Activated CD8-positive, alpha-beta T cell treated with anti-CD3 and anti-CD28 coated beads for 36 hours (primary cell): ENCODE data around the gene OR6Y1. TPM values are rescaled to one million over a fixed set of nuclear protein-coding genes. Genes with fewer than 3 reads are reported as not detected.

Source experiments
- ATAC-seq: fragments of 200-7000 bp; cut with Tn5 transposase; one replicate; pipeline ENCODE4 v1.10.0; 2021; ENCODE audit warnings: mild to moderate bottlenecking, moderate library complexity
- CTCF ChIA-PET: fragments of 350-600 bp; sonication (Branson Sonifier 250); formaldehyde crosslinking; loops from one replicate; lab custom pipeline; 2021; ENCODE audit warnings: antibody characterized with exemption; lab: Charles Lee
- POLR2A ChIA-PET: fragments of 350-600 bp; sonication (Branson Sonifier 250); formaldehyde crosslinking; loops from one replicate; lab custom pipeline; 2021; ENCODE audit warnings: antibody characterized with exemption; lab: Charles Lee
- DNase-seq: peaks from one replicate; pipeline ENCODE4 v3.0.0-alpha.2; 2020
- H3K27ac Mint-ChIP-seq: one replicate; pipeline ENCODE4 v1.8.0; 2021; ENCODE audit warnings: mild to moderate bottlenecking, mixed read lengths
- H3K27me3 Mint-ChIP-seq: one replicate; pipeline ENCODE4 v1.8.0; 2021; ENCODE audit warnings: mixed read lengths
- H3K36me3 Mint-ChIP-seq: one replicate; pipeline ENCODE4 v1.8.0; 2021; ENCODE audit warnings: low read depth, mixed read lengths
- H3K4me1 Mint-ChIP-seq: one replicate; pipeline ENCODE4 v1.8.0; 2021; ENCODE audit warnings: low read depth, mixed read lengths
- H3K4me3 Mint-ChIP-seq: one replicate; pipeline ENCODE4 v1.8.0; 2021; ENCODE audit warnings: mild to moderate bottlenecking, moderate library complexity, mixed read lengths
- H3K9me3 Mint-ChIP-seq: one replicate; pipeline ENCODE4 v1.8.0; 2021; ENCODE audit warnings: mixed read lengths
- intact Hi-C: fragments of 100-400 bp; cut with micrococcal nuclease; formaldehyde crosslinking; loops from one replicate; pipeline ENCODE4 v1.10.0; 2022
- total RNA-seq, 2 experiments: library from RNA; stranded (reverse); gene quantifications; one replicate each; pipeline ENCODE4 v1.2.3, GENCODE V29; 2021
- TF ChIP-seq, protein P1 (sequence below): fragments of 200-600 bp; IDR thresholded peaks from one replicate; pipeline ENCODE4 v1.8.0; 2022; ENCODE audit warnings: antibody characterized with exemption, mild to moderate bottlenecking

Gene OR6Y1
- total RNA-seq, 2 experiments from 2014 or later = not detected

DNA sequence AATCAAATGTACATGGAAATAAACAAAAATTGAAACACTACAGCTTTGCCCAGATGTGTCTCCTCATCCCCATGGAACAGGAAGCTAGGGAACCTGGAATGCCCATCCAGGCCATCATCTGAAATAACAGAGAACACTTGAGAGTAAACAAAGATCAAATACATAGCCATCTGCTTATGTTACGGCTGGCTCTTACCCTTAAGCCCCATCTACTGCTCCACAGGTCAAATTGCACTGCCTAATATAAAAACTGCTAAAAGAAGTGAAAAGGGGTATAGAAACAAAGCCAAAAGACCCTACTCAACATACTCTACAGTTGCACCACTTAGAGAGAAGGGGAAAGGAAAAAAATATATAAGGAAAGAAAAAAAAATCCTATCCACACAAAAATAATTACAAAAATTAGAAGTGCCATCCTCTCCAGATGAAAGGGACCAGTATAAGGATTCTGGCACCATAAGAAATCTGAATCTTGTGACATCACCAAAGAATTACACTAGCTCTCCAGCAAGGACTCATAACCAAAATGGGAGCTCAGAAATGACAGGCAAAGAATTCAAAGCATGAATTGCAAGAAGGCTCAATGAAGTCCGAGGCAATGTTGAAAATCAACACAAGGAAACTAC, 26.9 kb downstream of the OR6Y1 start:
- ATAC-seq (peak; percentile 42), DNase-seq (peak; percentile 3)
- Mint-ChIP-seq H3K9me3 (no peaks in the 10 kb centered on the region), H3K4me1 (no peaks in the 10 kb centered on the region), H3K27ac (no peak overlapping the region), H3K36me3 (no peaks in the 10 kb centered on the region), H3K4me3 (no peak overlapping the region), H3K27me3 (peaks cover 14% of the 10 kb centered on the region)
- intact Hi-C loops = loop anchor here (10.0 kb wide), 1 partner anchor 323 kb away; no protein-coding TSS in a partner anchor
- POLR2A ChIA-PET = no interaction called here
- TF ChIP-seq, protein P1, sequence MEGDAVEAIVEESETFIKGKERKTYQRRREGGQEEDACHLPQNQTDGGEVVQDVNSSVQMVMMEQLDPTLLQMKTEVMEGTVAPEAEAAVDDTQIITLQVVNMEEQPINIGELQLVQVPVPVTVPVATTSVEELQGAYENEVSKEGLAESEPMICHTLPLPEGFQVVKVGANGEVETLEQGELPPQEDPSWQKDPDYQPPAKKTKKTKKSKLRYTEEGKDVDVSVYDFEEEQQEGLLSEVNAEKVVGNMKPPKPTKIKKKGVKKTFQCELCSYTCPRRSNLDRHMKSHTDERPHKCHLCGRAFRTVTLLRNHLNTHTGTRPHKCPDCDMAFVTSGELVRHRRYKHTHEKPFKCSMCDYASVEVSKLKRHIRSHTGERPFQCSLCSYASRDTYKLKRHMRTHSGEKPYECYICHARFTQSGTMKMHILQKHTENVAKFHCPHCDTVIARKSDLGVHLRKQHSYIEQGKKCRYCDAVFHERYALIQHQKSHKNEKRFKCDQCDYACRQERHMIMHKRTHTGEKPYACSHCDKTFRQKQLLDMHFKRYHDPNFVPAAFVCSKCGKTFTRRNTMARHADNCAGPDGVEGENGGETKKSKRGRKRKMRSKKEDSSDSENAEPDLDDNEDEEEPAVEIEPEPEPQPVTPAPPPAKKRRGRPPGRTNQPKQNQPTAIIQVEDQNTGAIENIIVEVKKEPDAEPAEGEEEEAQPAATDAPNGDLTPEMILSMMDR = peak; percentile 64
- CTCF ChIA-PET = interaction anchor here (1.4 to 2.1 kb wide), 3 partner anchors 11 to 323 kb away, joined by 3 to 9 read pairs (median 6); no protein-coding TSS in a partner anchor

DNA sequence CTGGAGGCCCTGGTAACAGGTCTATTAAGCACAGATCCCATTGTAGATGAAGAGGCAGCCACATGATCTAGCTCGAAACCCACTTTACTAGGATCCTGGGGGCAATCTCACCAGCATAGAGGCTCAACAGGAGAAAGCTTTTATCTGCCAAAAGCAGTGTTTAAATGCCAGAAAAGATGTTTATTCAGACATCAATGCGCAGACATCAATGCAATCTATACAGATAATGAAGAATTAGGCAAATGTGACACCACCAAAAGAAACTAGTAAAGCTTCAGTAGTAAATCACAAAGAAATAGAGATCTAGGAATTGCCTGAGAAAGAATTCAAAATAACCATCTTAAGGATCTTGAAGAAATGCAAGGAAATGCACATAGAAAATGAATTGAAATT, 32.5 kb downstream of the OR6Y1 start:
- TF ChIP-seq, protein P1 = no peak
- CTCF ChIA-PET = no interaction called here
- Mint-ChIP-seq H3K9me3 (no peaks in the 10 kb centered on the region), H3K27me3 (peaks cover 17% of the 10 kb centered on the region), H3K27ac (no peak overlapping the region), H3K4me1 (no peaks in the 10 kb centered on the region), H3K4me3 (no peak overlapping the region), H3K36me3 (no peaks in the 10 kb centered on the region)
- intact Hi-C loops = loop anchor here (10.0 kb wide), 1 partner anchor 317 kb away; no protein-coding TSS in a partner anchor
- DNase-seq (no peak), ATAC-seq (no peak)
- POLR2A ChIA-PET = no interaction called here

DNA sequence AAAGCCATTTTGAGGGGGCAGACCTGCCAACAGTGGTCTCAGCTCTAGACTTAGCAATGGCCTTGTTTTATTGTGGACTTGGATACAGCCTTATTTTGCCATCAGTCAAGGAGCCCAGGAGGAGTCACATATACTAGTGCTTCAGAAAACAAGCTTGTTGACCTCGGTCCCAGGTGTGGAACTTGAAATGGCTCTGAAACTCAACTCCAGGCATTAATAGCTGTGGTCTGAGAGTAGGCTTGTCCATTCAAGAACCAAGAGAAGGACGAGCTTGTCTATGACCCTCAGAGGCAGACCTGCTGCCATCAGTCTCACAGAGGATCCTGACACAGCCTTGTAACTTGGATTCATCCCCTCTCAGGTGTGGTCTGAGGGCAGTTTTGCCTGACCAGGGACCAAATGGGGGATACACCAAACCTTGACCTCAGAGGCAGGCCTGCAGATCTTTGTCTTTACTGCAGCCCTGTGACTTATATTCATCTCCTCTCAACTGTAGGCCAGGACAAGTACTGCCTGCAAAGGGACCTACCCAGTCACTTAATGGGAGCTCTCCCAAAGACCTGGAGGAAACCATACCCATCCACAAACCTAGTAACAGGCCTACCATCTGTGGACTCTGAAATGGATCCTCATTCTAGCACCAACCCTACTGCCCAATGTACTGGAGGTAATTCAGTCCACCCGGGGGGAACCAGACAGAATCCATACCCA, 33.1 kb downstream of the OR6Y1 start:
- H3K27ac Mint-ChIP-seq = no peak overlapping the region
- no peak overlapping the region for H3K4me3 Mint-ChIP-seq
- ChIA-PET POLR2A (no interaction called here), CTCF (interaction anchor here (1.4 kb wide), 1 partner anchor 10 kb away, joined by 3 read pairs; no protein-coding TSS in a partner anchor)
- peaks cover 17% of the 10 kb centered on the region for H3K27me3 Mint-ChIP-seq
- H3K4me1 Mint-ChIP-seq = no peaks in the 10 kb centered on the region
- ATAC-seq = no peak
- no peak for DNase-seq
- TF ChIP-seq, protein P1 = no peak
- intact Hi-C loops = loop anchor here (10.0 kb wide), 1 partner anchor 316 kb away; no protein-coding TSS in a partner anchor
- H3K36me3 Mint-ChIP-seq = no peaks in the 10 kb centered on the region
- H3K9me3 Mint-ChIP-seq = no peaks in the 10 kb centered on the region

DNA sequence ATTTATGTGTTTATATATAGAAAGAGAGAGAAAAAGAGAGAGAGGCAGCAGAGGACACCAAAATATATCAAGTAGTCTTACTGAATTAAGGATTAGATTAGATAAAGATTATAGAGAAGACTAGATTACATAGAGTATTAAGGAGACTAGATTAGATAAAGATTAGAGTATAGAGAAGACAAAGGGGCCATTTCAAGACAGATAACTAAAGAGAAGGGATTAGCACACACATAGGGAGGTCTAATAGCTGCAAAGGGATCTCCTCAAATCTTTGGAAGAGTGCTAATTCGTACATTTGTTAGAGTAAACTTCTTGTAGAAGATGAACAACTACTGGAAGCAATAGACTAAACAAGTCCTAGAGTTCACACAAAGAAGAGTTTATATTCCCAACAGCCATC, 34.2 kb downstream of the OR6Y1 start:
- no peak for ATAC-seq
- POLR2A ChIA-PET = no interaction called here
- Mint-ChIP-seq H3K9me3 (no peaks in the 10 kb centered on the region), H3K4me3 (no peak overlapping the region), H3K27me3 (peaks cover 17% of the 10 kb centered on the region), H3K27ac (no peak overlapping the region), H3K36me3 (no peaks in the 10 kb centered on the region), H3K4me1 (no peaks in the 10 kb centered on the region)
- no peak for DNase-seq
- TF ChIP-seq, protein P1 = no peak
- intact Hi-C loops = loop anchor here (10.0 kb wide), 1 partner anchor 315 kb away; no protein-coding TSS in a partner anchor
- CTCF ChIA-PET = interaction anchor here (1.4 kb wide), 1 partner anchor 9 kb away, joined by 3 read pairs; no protein-coding TSS in a partner anchor

DNA sequence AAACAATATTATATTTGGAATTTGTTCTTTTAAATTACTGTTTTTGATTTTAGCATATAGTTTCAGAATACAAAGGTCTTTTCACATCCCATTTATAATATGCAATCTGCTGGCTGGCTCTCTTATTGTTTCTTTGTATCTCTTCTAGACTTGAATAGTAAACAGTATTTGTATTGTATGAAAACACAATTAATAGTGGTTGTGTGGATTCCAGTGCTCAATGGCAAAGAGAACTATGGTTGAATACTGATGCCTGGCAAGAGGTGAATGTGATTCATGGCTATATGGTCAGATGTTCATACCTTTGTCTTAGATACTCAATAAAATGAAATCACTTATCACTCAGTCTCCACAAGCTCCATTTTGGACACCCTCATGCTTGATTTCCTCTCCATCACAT, 37.2 kb downstream of the OR6Y1 start:
- intact Hi-C loops = no loop called here
- CTCF ChIA-PET = no interaction called here
- Mint-ChIP-seq H3K4me3 (no peak overlapping the region), H3K36me3 (no peaks in the 10 kb centered on the region), H3K4me1 (no peaks in the 10 kb centered on the region), H3K27me3 (peaks cover 17% of the 10 kb centered on the region), H3K9me3 (no peaks in the 10 kb centered on the region), H3K27ac (no peak overlapping the region)
- DNase-seq (no peak), ATAC-seq (no peak)
- TF ChIP-seq, protein P1 = no peak
- POLR2A ChIA-PET = no interaction called here
